ENCODE measurements around the gene DNAJA4.

DNAJA4 gene

GRCh38 chr15:78264304-78265136, at the start of gene DNAJA4:
TSS of gene DNAJA4 (plus strand) at chr15:78264562. CDS start at chr15:78264764, 202 bp downstream.
- DNase-seq = no peak

GRCh38 chr15:78216276-78217104, 47.9 kb upstream of the DNAJA4 start:
- no peak for DNase-seq

GRCh38 chr15:78220713-78221112, 43.6 kb upstream of the DNAJA4 start:
- DNase-seq = no peak

- no peak for DNase-seq
Measured at GRCh38 chr15:78222745-78223395, 41.5 kb upstream of the DNAJA4 start.

GRCh38 chr15:78223396-78224022, 40.9 kb upstream of the DNAJA4 start:
- DNase-seq = no peak

GRCh38 chr15:78224023-78224411, 40.3 kb upstream of the DNAJA4 start:
- no peak for DNase-seq

GRCh38 chr15:78225783-78226541, 38.4 kb upstream of the DNAJA4 start:
- DNase-seq = no peak

GRCh38 chr15:78228356-78228996, 35.9 kb upstream of the DNAJA4 start:
- no peak for DNase-seq

- DNase-seq = no peak
Measured at GRCh38 chr15:78229431-78230406, 34.6 kb upstream of the DNAJA4 start.

GRCh38 chr15:78232951-78233350, 31.4 kb upstream of the DNAJA4 start:
- DNase-seq = no peak

- DNase-seq = no peak
Measured at GRCh38 chr15:78233496-78233895, 30.9 kb upstream of the DNAJA4 start.

GRCh38 chr15:78234515-78235040, 29.8 kb upstream of the DNAJA4 start, which contains the start of gene ACSBG1:
TSS of gene ACSBG1 (minus strand) at chr15:78234565. CDS start at chr15:78234501, 64 bp downstream.
- no peak for DNase-seq

- no peak for DNase-seq
Measured at GRCh38 chr15:78236491-78236890, 27.9 kb upstream of the DNAJA4 start.

GRCh38 chr15:78237146-78237545, 27.2 kb upstream of the DNAJA4 start:
- no peak for DNase-seq

- DNase-seq = no peak
Measured at GRCh38 chr15:78239811-78240210, 24.6 kb upstream of the DNAJA4 start.

- no peak for DNase-seq
Measured at GRCh38 chr15:78241017-78241416, 23.3 kb upstream of the DNAJA4 start.

- no peak for DNase-seq
Measured at GRCh38 chr15:78242128-78242527, 22.2 kb upstream of the DNAJA4 start.

GRCh38 chr15:78243058-78243457, 21.3 kb upstream of the DNAJA4 start:
- no peak for DNase-seq

GRCh38 chr15:78243491-78243941, 20.8 kb upstream of the DNAJA4 start:
- DNase-seq = no peak

- no peak for DNase-seq
Measured at GRCh38 chr15:78244101-78244500, 20.3 kb upstream of the DNAJA4 start.
